Uterus (tissue), 4 donors: ENCODE measurements around the gene FAM3C. TPM values are rescaled to one million over a fixed set of nuclear protein-coding genes. Genes with fewer than 3 reads are reported as not detected.

Source experiments
- DNase-seq, 2 donors: peaks; one replicate each; pipeline ENCODE4 v3.0.0-alpha.2; 2019 to 2020
- H3K27ac ChIP-seq, 2 donors: fragments of 200-600 bp; sonication (generic); 1 replicate in 1 of 2; 2 replicates in 1 of 2; pipeline ENCODE4 v1.5.1; 2016 to 2018
- H3K27me3 ChIP-seq, 2 donors: fragments of 200-600 bp; sonication (generic); one replicate each; pipeline ENCODE4 v1.5.1; 2018 to 2019; ENCODE audit warnings: control low read depth in 1 of 2
- H3K36me3 ChIP-seq, 2 donors: fragments of 200-600 bp; sonication (generic); one replicate each; pipeline ENCODE4 v1.5.1; 2019; ENCODE audit warnings: control low read depth in 1 of 2
- H3K4me1 ChIP-seq, 2 donors: fragments of 200-600 bp; sonication (generic); one replicate each; pipeline ENCODE4 v1.5.1; 2018 to 2019; ENCODE audit warnings: control low read depth in 1 of 2
- H3K4me3 ChIP-seq, 2 donors: fragments of 200-600 bp; sonication (generic); 1 replicate in 1 of 2; 2 replicates in 1 of 2; pipeline ENCODE4 v1.5.1; 2018 to 2019; ENCODE audit warnings: mild to moderate bottlenecking in 1 of 2
- H3K9me3 ChIP-seq, 2 donors: fragments of 200-600 bp; sonication (generic); one replicate each; pipeline ENCODE4 v1.5.1; 2019; ENCODE audit warnings: control low read depth in 1 of 2
- POLR2A ChIP-seq, 2 donors: fragments of 450-650 bp; IDR thresholded peaks; one replicate each; pipeline ENCODE4 v1.6.1; 2016; ENCODE audit warnings: antibody characterized with exemption in 2 of 2, mild to moderate bottlenecking in 1 of 2, moderate library complexity in 1 of 2
- intact Hi-C: fragments of 100-400 bp; cut with DNase I; formaldehyde crosslinking; loops from one replicate; pipeline ENCODE4 v1.15.1; 2023; ENCODE audit warnings: low total_unique reads
- total RNA-seq, 4 donors: library from RNA; depleted of rRNA in 3 of 4; stranded (reverse); fragments of >200 nt in 3 of 4; gene quantifications; one replicate each; pipeline versions ENCODE4 v1.1.0 to v1.2.4, GENCODE V29; 2014 to 2023
- TF ChIP-seq, protein P1 (sequence below), 4 experiments: fragments of 200-600 bp in 2 of 4; fragments of 450-650 bp in 2 of 4; sonication (generic) in 2 of 4; IDR thresholded peaks; one replicate each; pipeline ENCODE4 v1.5.1; 2016 to 2019; ENCODE audit warnings: antibody characterized with exemption in 4 of 4, mild to moderate bottlenecking in 2 of 4, moderate library complexity in 1 of 4
- donor health status: DM: yes; HTN: yes; CAD: no.

Gene FAM3C
- total RNA-seq, 4 donors from 2014 or later, result 36.1 to 104 (median 65.8) TPM

DNA sequence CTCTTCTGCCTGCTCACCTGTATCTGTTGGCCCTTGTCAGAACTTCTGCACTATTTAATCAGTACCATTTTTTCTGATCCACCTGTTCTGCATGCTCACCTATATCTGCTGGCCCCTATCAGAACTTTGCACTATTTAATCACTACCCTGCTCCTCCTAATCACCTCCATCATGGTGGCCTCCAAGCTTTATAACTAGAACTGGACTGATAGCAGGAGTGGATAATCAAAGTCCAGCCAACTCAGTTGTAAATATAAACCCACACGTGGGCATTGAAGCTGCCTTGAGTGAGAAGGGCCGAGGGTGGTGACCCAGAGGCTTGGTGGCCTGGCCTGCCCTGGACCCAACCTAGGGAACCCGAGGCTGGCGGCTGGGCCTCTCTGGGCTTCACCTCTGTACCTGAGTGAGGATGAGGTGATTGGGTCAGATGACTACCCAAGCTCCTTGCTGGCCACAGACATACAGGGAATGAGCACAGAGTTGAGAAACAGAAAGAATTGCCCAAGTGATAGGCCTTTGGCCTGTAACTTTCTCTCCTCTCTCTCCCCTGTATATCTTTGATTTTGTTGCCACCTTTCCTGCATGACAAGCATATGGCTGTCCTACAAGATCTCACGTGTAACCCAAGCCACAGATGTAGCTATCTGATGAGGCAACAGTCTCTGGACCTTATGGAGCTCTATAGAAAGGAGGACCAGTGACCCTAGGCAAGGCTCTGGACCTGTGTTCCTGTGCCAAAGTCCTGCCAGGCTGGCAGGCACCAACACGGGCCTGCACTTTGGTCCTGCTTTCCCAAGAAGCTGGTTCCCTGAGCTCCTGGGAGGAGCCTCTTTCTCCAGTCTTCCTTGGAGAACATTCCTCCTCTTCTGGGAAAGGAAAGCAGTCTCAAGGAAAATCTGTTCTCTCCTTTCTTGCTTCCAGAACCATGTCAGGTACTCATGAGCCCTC lies 23.4 kb upstream of the FAM3C start:
- Histone ChIP-seq H3K27me3 (no peaks in the 10 kb centered on the region), H3K4me1 (no peaks in the 10 kb centered on the region), H3K36me3 (no peaks in the 10 kb centered on the region), H3K27ac (no peak overlapping the region), H3K9me3 (no peaks in the 10 kb centered on the region), H3K4me3 (no peak overlapping the region)
- DNase-seq, result no peak
- intact Hi-C loops, result no loop called here
- TF ChIP-seq, protein P1, sequence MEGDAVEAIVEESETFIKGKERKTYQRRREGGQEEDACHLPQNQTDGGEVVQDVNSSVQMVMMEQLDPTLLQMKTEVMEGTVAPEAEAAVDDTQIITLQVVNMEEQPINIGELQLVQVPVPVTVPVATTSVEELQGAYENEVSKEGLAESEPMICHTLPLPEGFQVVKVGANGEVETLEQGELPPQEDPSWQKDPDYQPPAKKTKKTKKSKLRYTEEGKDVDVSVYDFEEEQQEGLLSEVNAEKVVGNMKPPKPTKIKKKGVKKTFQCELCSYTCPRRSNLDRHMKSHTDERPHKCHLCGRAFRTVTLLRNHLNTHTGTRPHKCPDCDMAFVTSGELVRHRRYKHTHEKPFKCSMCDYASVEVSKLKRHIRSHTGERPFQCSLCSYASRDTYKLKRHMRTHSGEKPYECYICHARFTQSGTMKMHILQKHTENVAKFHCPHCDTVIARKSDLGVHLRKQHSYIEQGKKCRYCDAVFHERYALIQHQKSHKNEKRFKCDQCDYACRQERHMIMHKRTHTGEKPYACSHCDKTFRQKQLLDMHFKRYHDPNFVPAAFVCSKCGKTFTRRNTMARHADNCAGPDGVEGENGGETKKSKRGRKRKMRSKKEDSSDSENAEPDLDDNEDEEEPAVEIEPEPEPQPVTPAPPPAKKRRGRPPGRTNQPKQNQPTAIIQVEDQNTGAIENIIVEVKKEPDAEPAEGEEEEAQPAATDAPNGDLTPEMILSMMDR (IDR thresholded peaks at IDR 0.05), result no peak
- no peak for TF ChIP-seq POLR2A (IDR thresholded peaks at IDR 0.05)

DNA sequence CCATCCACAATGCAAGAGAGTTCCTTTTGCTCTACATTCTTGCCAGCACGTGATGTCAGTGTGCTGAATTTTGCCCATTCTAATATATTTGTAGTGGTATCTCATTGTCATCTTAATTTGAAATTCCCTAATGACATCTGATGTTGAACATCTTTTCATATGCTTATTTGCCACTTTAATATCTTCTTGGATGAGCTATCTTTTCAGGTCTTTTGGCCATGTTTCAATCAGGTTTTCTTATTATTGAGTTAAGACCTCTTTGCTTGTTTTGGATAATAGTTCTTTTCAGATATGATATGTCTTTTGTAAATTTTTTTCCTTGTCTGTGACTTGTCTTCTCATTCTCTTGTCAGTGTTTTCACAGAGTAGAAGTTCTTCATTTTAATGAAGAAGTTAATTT lies 20.4 kb upstream of the FAM3C start:
- Histone ChIP-seq H3K36me3 (no peaks in the 10 kb centered on the region), H3K4me3 (no peak overlapping the region), H3K4me1 (no peaks in the 10 kb centered on the region), H3K27ac (no peak overlapping the region), H3K9me3 (no peaks in the 10 kb centered on the region), H3K27me3 (no peaks in the 10 kb centered on the region)
- intact Hi-C loops, result no loop called here
- TF ChIP-seq POLR2A (IDR thresholded peaks at IDR 0.05), result no peak
- TF ChIP-seq, protein P1 (IDR thresholded peaks at IDR 0.05), result no peak
- DNase-seq, result no peak

DNA sequence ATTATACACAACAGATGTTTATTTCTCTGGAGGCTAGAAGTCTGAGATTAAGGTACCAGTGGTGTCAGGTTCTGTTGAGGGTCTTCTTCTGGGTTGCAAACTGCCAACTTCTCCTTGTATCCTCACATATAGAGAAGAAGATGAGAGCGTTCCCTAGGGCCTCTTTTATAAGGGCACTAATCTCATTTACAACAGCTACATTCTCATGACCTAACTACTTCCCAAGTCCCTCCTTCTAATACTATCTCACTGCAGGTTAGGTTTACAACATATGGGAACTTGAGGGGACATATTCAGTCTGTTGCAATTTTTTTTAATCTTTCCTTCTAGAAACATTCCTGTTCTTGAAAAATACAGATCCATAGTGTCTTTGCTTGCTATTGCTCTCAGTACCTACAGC lies 18.3 kb upstream of the FAM3C start:
- no peak overlapping the region for H3K27ac ChIP-seq
- DNase-seq, result no peak
- TF ChIP-seq POLR2A (IDR thresholded peaks at IDR 0.05), result no peak
- TF ChIP-seq, protein P1 (IDR thresholded peaks at IDR 0.05), result no peak
- H3K27me3 ChIP-seq, result no peaks in the 10 kb centered on the region
- no peaks in the 10 kb centered on the region for H3K4me1 ChIP-seq
- H3K4me3 ChIP-seq, result no peak overlapping the region
- no peaks in the 10 kb centered on the region for H3K36me3 ChIP-seq
- H3K9me3 ChIP-seq, result no peaks in the 10 kb centered on the region
- intact Hi-C loops, result no loop called here

DNA sequence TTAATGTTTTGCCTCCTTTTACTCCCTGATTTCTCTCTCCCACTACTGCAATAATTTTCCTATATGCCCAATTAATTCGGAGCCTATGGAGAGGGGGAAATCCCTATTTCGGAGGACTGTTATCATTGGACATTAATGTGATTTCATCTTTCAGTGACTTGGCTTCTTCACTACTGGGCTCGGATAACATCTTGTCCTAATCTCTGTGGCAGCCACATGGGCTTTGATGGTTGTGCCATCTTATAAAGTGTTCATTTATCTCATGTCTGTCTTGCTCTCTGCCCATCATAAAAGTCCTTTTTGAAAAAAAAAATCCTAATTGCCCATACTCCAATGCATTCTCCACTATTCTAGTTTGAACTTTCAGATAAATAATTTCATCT lies 15.5 kb upstream of the FAM3C start:
- no peak overlapping the region for H3K27ac ChIP-seq
- H3K27me3 ChIP-seq, result no peaks in the 10 kb centered on the region
- no peak overlapping the region for H3K4me3 ChIP-seq
- no peaks in the 10 kb centered on the region for H3K4me1 ChIP-seq
- H3K36me3 ChIP-seq, result no peaks in the 10 kb centered on the region
- TF ChIP-seq POLR2A (IDR thresholded peaks at IDR 0.05), result no peak
- TF ChIP-seq, protein P1 (IDR thresholded peaks at IDR 0.05), result no peak
- DNase-seq, result no peak
- H3K9me3 ChIP-seq, result no peaks in the 10 kb centered on the region
- intact Hi-C loops, result no loop called here

DNA sequence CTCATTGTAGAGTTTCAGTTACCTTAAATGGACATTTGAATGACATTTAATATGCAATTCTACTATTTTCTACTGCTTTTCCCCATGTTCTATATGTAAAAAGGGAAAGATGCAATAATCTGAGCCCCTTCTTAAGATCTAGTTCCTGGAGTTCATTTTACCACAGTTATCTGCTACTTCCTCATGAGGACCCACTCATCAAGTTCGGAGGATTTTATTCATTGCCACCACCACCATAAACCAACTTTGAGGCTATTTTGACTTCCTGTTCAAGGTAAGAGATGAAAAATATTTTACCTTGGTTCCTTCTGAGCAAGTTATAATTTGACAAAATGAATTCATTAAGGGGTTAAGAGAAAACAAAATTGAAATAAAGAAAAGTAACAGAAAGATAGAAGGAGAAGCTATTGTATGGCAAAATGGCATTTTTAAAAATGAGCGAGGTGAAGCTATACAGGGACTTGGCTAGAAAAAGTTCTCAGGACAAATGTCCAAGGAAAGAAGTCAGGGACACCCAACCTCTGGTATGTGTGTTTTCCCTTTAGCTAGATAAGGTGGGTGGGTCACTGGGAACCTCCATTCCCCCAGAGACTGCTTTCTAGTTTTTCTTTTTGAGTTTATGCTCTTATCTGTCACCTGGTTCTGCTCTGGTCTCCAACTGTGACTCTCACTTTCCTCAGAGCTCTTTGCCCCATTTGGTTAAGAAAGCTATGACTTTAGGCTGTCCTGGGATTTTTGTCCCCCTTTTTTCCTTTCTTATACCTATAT lies 14.9 kb upstream of the FAM3C start:
- no peak for DNase-seq
- no peaks in the 10 kb centered on the region for H3K27me3 ChIP-seq
- no peak overlapping the region for H3K27ac ChIP-seq
- no peaks in the 10 kb centered on the region for H3K36me3 ChIP-seq
- no peak overlapping the region for H3K4me3 ChIP-seq
- intact Hi-C loops, result no loop called here
- TF ChIP-seq, protein P1 (IDR thresholded peaks at IDR 0.05), result no peak
- no peak for TF ChIP-seq POLR2A (IDR thresholded peaks at IDR 0.05)
- no peaks in the 10 kb centered on the region for H3K4me1 ChIP-seq
- no peaks in the 10 kb centered on the region for H3K9me3 ChIP-seq
